Stimulated activated CD8-positive, alpha-beta memory T cell treated with anti-CD3 and anti-CD28 coated beads, Interleukin-2, amount 100 ng/mL, for 1 hour (primary cell): Measurements from ENCODE around the gene SH3BP1.
"Not testable (repeated sequence)": the region's sequence is repeated elsewhere in the genome, so short reads cannot be mapped to it uniquely, and the experiment has no call there.

Experiments
- DNase-seq, 2 donors: peaks; one replicate each; pipeline ENCODE4 v3.0.0-alpha.2; 2020; ENCODE audit warnings: low read depth in 2 of 2

The SH3BP1 gene

GRCh38 chr22:37679670-37680069, 40.2 kb downstream of the SH3BP1 start:
- DNase-seq, result no peak

GRCh38 chr22:37680191-37680851, 40.9 kb downstream of the SH3BP1 start:
- no peak for DNase-seq

GRCh38 chr22:37681001-37681424, 41.5 kb downstream of the SH3BP1 start:
- no peak for DNase-seq

GRCh38 chr22:37681556-37682049, 42.1 kb downstream of the SH3BP1 start:
- peak in 1 of 2 donors; percentile 42 for DNase-seq

- no peak for DNase-seq
These were observed 45.5 kb downstream of the SH3BP1 start for GRCh38 chr22:37684803-37685615.

GRCh38 chr22:37686002-37686982, 46.8 kb downstream of the SH3BP1 start, which contains the start of gene NOL12:
Gene NOL12, plus strand, starts transcription at chr22:37686343. Its CDS starts 50 bp downstream, at chr22:37686393.
- DNase-seq, result peak; percentile 43 to 57

- DNase-seq, result no peak
These were observed 50.9 kb downstream of the SH3BP1 start for GRCh38 chr22:37690407-37690806.

GRCh38 chr22:37690901-37691504, 51.5 kb downstream of the SH3BP1 start:
- DNase-seq, result no peak

GRCh38 chr22:37692627-37693285, 53.3 kb downstream of the SH3BP1 start:
- DNase-seq, result no peak

GRCh38 chr22:37694131-37694530, 54.7 kb downstream of the SH3BP1 start:
- not testable (repeated sequence) for DNase-seq

- DNase-seq, result not testable (repeated sequence)
These were observed 56.8 kb downstream of the SH3BP1 start for GRCh38 chr22:37696260-37696656.

- DNase-seq, result peak; percentile 57 to 69
These were observed 57.4 kb downstream of the SH3BP1 start, which contains the start of gene TRIOBP for GRCh38 chr22:37696657-37697537. Gene TRIOBP, plus strand, starts transcription at chr22:37697048. Its CDS starts 4,318 bp downstream, at chr22:37701366.

- no peak for DNase-seq
These were observed 58.0 kb downstream of the SH3BP1 start for GRCh38 chr22:37697538-37697835.

GRCh38 chr22:37701141-37701786, 61.8 kb downstream of the SH3BP1 start:
- DNase-seq, result no peak

GRCh38 chr22:37703906-37704305, 64.4 kb downstream of the SH3BP1 start:
- no peak for DNase-seq

GRCh38 chr22:37704645-37705044, 65.2 kb downstream of the SH3BP1 start:
- DNase-seq, result no peak

- DNase-seq, result no peak
These were observed 65.7 kb downstream of the SH3BP1 start for GRCh38 chr22:37705205-37705604.
